CD14-positive monocyte (primary cell): ENCODE results near the gene CTNND2. TPM values are rescaled to one million over a fixed set of nuclear protein-coding genes. Genes with fewer than 3 reads are reported as not detected.

Source experiments
- DNase-seq, 3 donors: peaks; one replicate each; pipeline ENCODE4 v3.0.0-alpha.2; 2011 to 2022
- H2AFZ ChIP-seq: 2 replicates; pipeline ENCODE4 v1.6.0; 2012; ENCODE audit warnings: mild to moderate bottlenecking, low read depth, low read length, inconsistent platforms; ENCODE audit not compliant: insufficient read depth, poor library complexity, severe bottlenecking
- H3K27ac ChIP-seq, 2 donors: 1 replicate in 1 of 2; 2 replicates in 1 of 2; pipeline ENCODE4 v1.5.1; 2012 to 2013; ENCODE audit warnings: low read length in 2 of 2, control low read depth in 1 of 2, inconsistent platforms in 1 of 2, low read depth in 1 of 2, mild to moderate bottlenecking in 1 of 2
- H3K27me3 ChIP-seq, 2 donors: one replicate each; pipeline versions ENCODE4 v1.6.0 to v1.6.1; 2011 to 2013; ENCODE audit warnings: low read length in 2 of 2; ENCODE audit not compliant: control insufficient read depth in 2 of 2, insufficient read depth in 2 of 2
- H3K36me3 ChIP-seq, 2 donors: replicated peaks in 1 of 2; 1 replicate in 1 of 2; 2 replicates in 1 of 2; pipeline versions ENCODE4 v1.5.1 to v1.6.1; 2012 to 2013; ENCODE audit warnings: low read length in 2 of 2, control low read depth in 1 of 2, inconsistent platforms in 1 of 2, mild to moderate bottlenecking in 1 of 2; ENCODE audit not compliant: insufficient read depth in 2 of 2, control insufficient read depth in 1 of 2
- H3K4me1 ChIP-seq, 2 donors: 1 replicate in 1 of 2; 2 replicates in 1 of 2; pipeline versions ENCODE4 v1.5.1 to v1.6.1; 2012 to 2013; ENCODE audit warnings: low read length in 2 of 2, control low read depth in 1 of 2, inconsistent platforms in 1 of 2, mild to moderate bottlenecking in 1 of 2, moderate library complexity in 1 of 2; ENCODE audit not compliant: insufficient read depth in 2 of 2, control insufficient read depth in 1 of 2
- H3K4me2 ChIP-seq: replicated peaks from 2 replicates; pipeline ENCODE3; 2012; ENCODE audit warnings: low read length, moderate library complexity, mild to moderate bottlenecking; ENCODE audit not compliant: poor library complexity, severe bottlenecking; ENCODE audit errors: extremely low read depth
- H3K4me3 ChIP-seq, 3 experiments: fragments of 200-600 bp in 1 of 3; sonication (generic) in 1 of 3; replicated peaks in 1 of 3; 1 replicate in 2 of 3; 2 replicates in 1 of 3; pipeline ENCODE4 v1.5.1; 2011 to 2013; ENCODE audit warnings: low read length in 3 of 3, mild to moderate bottlenecking in 3 of 3, control low read depth in 2 of 3, low read depth in 2 of 3, inconsistent platforms in 1 of 3, moderate library complexity in 1 of 3
- H3K79me2 ChIP-seq: 2 replicates; pipeline ENCODE4 v1.6.0; 2012; ENCODE audit warnings: mild to moderate bottlenecking, control low read depth, inconsistent platforms, low read length, moderate library complexity; ENCODE audit not compliant: insufficient read depth
- H3K9ac ChIP-seq: 2 replicates; pipeline ENCODE4 v1.6.0; 2017; ENCODE audit warnings: low read length, mild to moderate bottlenecking; ENCODE audit not compliant: insufficient read depth, poor library complexity, severe bottlenecking
- H3K9me3 ChIP-seq, 2 donors: replicated peaks in 1 of 2; 1 replicate in 1 of 2; 2 replicates in 1 of 2; pipeline versions ENCODE4 v1.5.1 to v1.6.1; 2012 to 2013; ENCODE audit warnings: low read length in 2 of 2, control low read depth in 1 of 2; ENCODE audit not compliant: control insufficient read depth in 1 of 2, insufficient read depth in 1 of 2
- H4K20me1 ChIP-seq: 2 replicates; pipeline ENCODE4 v1.6.0; 2012; ENCODE audit warnings: mild to moderate bottlenecking, low read length, control low read depth, moderate library complexity; ENCODE audit not compliant: insufficient read depth
- H3K27ac Mint-ChIP-seq, 7 donors: one replicate each; pipeline ENCODE4 v1.8.0; 2020; ENCODE audit warnings: mild to moderate bottlenecking in 7 of 7, mixed read lengths in 7 of 7, moderate library complexity in 6 of 7, inconsistent platforms in 2 of 7
- H3K27me3 Mint-ChIP-seq, 3 donors: one replicate each; pipeline ENCODE4 v1.8.0; 2021 to 2022; ENCODE audit warnings: low read depth in 3 of 3, mild to moderate bottlenecking in 3 of 3, mixed read lengths in 3 of 3, moderate library complexity in 3 of 3, inconsistent platforms in 1 of 3
- H3K36me3 Mint-ChIP-seq, 2 donors: one replicate each; pipeline ENCODE4 v1.8.0; 2020; ENCODE audit warnings: mixed read lengths in 2 of 2, inconsistent platforms in 1 of 2, mild to moderate bottlenecking in 1 of 2
- H3K4me1 Mint-ChIP-seq: one replicate; pipeline ENCODE4 v1.8.0; 2020; ENCODE audit warnings: mild to moderate bottlenecking, mixed read lengths
- H3K4me3 Mint-ChIP-seq, 2 donors: one replicate each; pipeline ENCODE4 v1.8.0; 2020; ENCODE audit warnings: mild to moderate bottlenecking in 2 of 2, mixed read lengths in 2 of 2, moderate library complexity in 1 of 2
- H3K9me3 Mint-ChIP-seq, 7 donors: one replicate each; pipeline ENCODE4 v1.8.0; 2020 to 2022; ENCODE audit warnings: mixed read lengths in 7 of 7, mild to moderate bottlenecking in 6 of 7, moderate library complexity in 6 of 7, inconsistent platforms in 2 of 7
- WGBS: methylation state at CpG from one replicate; pipeline ENCODE4 v1.1.5; 2013; ENCODE audit warnings: missing lambda C conversion rate; ENCODE audit not compliant: insufficient coverage; 5-methylcytosine and 5-hydroxymethylcytosine counted together
- intact Hi-C, 2 donors: fragments of 100-400 bp; cut with micrococcal nuclease; formaldehyde crosslinking; loops; one replicate each; pipeline versions ENCODE4 v1.15.0 to v1.15.1; 2023
- polyA plus RNA-seq, 3 donors: library from polyadenylated mRNA; depleted of rRNA in 1 of 3; unstranded in 2 of 3; stranded (reverse) in 1 of 3; fragments of 300-500 nt in 2 of 3; fragments of >200 nt in 1 of 3; fragmentation: Illumina TruSeq in 2 of 3; gene quantifications; 1 replicate in 2 of 3; 2 replicates in 1 of 3; pipeline ENCODE4 v1.2.3, GENCODE V29; 2012 to 2021
- TF ChIP-seq, protein P1 (sequence below): fragments of 200-600 bp; IDR thresholded peaks from one replicate; pipeline ENCODE4 v1.8.0; 2022; ENCODE audit warnings: antibody characterized with exemption, mild to moderate bottlenecking

Gene CTNND2
- polyA plus RNA-seq, 3 donors: not detected

- Histone ChIP-seq H3K9ac (no peak overlapping the region), H3K79me2 (no peaks in the 10 kb centered on the region), H3K27ac (no peak overlapping the region), H3K4me1 (no peaks in the 10 kb centered on the region), H4K20me1 (no peaks in the 10 kb centered on the region), H3K36me3 (no peaks in the 10 kb centered on the region), H3K9me3 (no peaks in the 10 kb centered on the region), H2AFZ (no peak overlapping the region), H3K4me2 (no peak overlapping the region), H3K4me3 (no peak overlapping the region), H3K27me3 (no peaks in the 10 kb centered on the region)
- intact Hi-C loops: no loop called here
- no peak overlapping the region for H3K4me3 Mint-ChIP-seq
- H3K9me3 Mint-ChIP-seq: peaks cover 0 to 1% (median 0%) of the 10 kb centered on the region in 7 donors
- no peaks in the 10 kb centered on the region for H3K36me3 Mint-ChIP-seq
- TF ChIP-seq, protein P1, sequence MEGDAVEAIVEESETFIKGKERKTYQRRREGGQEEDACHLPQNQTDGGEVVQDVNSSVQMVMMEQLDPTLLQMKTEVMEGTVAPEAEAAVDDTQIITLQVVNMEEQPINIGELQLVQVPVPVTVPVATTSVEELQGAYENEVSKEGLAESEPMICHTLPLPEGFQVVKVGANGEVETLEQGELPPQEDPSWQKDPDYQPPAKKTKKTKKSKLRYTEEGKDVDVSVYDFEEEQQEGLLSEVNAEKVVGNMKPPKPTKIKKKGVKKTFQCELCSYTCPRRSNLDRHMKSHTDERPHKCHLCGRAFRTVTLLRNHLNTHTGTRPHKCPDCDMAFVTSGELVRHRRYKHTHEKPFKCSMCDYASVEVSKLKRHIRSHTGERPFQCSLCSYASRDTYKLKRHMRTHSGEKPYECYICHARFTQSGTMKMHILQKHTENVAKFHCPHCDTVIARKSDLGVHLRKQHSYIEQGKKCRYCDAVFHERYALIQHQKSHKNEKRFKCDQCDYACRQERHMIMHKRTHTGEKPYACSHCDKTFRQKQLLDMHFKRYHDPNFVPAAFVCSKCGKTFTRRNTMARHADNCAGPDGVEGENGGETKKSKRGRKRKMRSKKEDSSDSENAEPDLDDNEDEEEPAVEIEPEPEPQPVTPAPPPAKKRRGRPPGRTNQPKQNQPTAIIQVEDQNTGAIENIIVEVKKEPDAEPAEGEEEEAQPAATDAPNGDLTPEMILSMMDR: no peak
- H3K4me1 Mint-ChIP-seq: no peaks in the 10 kb centered on the region
- no peak for DNase-seq
- peaks cover 0 to 10% (median 4%) of the 10 kb centered on the region in 3 donors for H3K27me3 Mint-ChIP-seq
- H3K27ac Mint-ChIP-seq: no peak overlapping the region
- WGBS: 92% methylated on average over 2 of the region's 3 CpGs
These were observed 865.5 kb downstream of the CTNND2 start for GRCh38 chr5:11038772-11039171.

GRCh38 chr5:11037941-11038340 lies 866.3 kb downstream of the CTNND2 start:
- 100% methylated on average over 1 of the region's 2 CpGs for WGBS
- H3K36me3 Mint-ChIP-seq: no peaks in the 10 kb centered on the region
- peaks cover 0 to 10% (median 4%) of the 10 kb centered on the region in 3 donors for H3K27me3 Mint-ChIP-seq

More at GRCh38 chr5:11037941-11038340, 866.3 kb downstream of the CTNND2 start:
- Histone ChIP-seq H3K27ac (no peak overlapping the region), H4K20me1 (no peaks in the 10 kb centered on the region), H3K4me3 (no peak overlapping the region), H3K9me3 (no peaks in the 10 kb centered on the region), H3K27me3 (no peaks in the 10 kb centered on the region), H3K36me3 (no peaks in the 10 kb centered on the region), H3K4me1 (no peaks in the 10 kb centered on the region), H3K79me2 (no peaks in the 10 kb centered on the region), H2AFZ (no peak overlapping the region), H3K9ac (no peak overlapping the region), H3K4me2 (no peak overlapping the region)
- Mint-ChIP-seq H3K4me1 (no peaks in the 10 kb centered on the region), H3K27ac (no peak overlapping the region), H3K4me3 (no peak overlapping the region), H3K9me3 (peaks cover 0 to 1% (median 0%) of the 10 kb centered on the region in 7 donors)
- intact Hi-C loops: no loop called here
- TF ChIP-seq, protein P1: no peak
- DNase-seq: no peak
